ENCODE data around the gene MRPL4. TPM values are rescaled to one million over a fixed set of nuclear protein-coding genes. Genes with fewer than 3 reads are reported as not detected.
"Not testable (repeated sequence)": the region's sequence is repeated elsewhere in the genome, so short reads cannot be mapped to it uniquely, and the experiment has no call there.

The MRPL4 gene
- total and polyA plus RNA-seq, 10 of the 15 experiments (the other 5 are each of a cell fraction or from before 2014, with no cell fraction given): 0.79 to 221 (median 112) TPM

- TF ChIP-seq MTA2 (IDR thresholded peaks at IDR 0.05; ENCODE audit: low read depth): no peak
- no peak for TF ChIP-seq EZH2 (IDR thresholded peaks at IDR 0.05; ENCODE audit: borderline replicate concordance, control insufficient read depth, low read depth, low read length)
- TF ChIP-seq PKNOX1 (IDR thresholded peaks at IDR 0.05): peak; percentile 60; the same call in 1 of the 2 replicates
- TF ChIP-seq ZBED1 (IDR thresholded peaks at IDR 0.05; ENCODE audit: borderline replicate concordance): no peak
- no peak for TF ChIP-seq ETV6 (conservative IDR thresholded peaks at IDR 0.05 in 1 of 2, IDR thresholded peaks at IDR 0.05 in 1 of 2; ENCODE audit: borderline replicate concordance in 1 of 2, low read depth in 1 of 2)
- TF ChIP-seq SREBF2 (IDR thresholded peaks at IDR 0.05; ENCODE audit: low read length): no peak
- TF ChIP-seq RELB (IDR thresholded peaks at IDR 0.05; ENCODE audit: low read depth): no peak
- no peak for TF ChIP-seq NRF1 (conservative IDR thresholded peaks at IDR 0.05; ENCODE audit: low read depth, low read length)
Observed at GRCh38 chr19:10279737-10280442, 27.9 kb downstream of the MRPL4 start (continued).

- intact Hi-C loops (cut with micrococcal nuclease; ENCODE audit: unreplicated experiment); H3K9me3 ChIP-seq (replicated peaks; ENCODE audit: control insufficient read depth, insufficient read depth, low read length); H3K27ac ChIP-seq (ENCODE audit: control insufficient read depth, insufficient read depth); H3K4me2 ChIP-seq (ENCODE audit: control insufficient read depth, insufficient read depth); DNase-seq (ENCODE audit: low read depth, low spot score); FAIRE-seq; CTCF ChIA-PET; RAD21 ChIA-PET (ENCODE audit: unreplicated experiment); ATAC-seq; H3K27me3 ChIP-seq (replicated peaks in 1 of 2; ENCODE audit: control insufficient read depth in 2 of 2, insufficient read depth in 2 of 2, low read length in 1 of 2); H2AFZ ChIP-seq (ENCODE audit: control insufficient read depth, low read depth, low read length); POLR2A ChIA-PET; H3K9ac ChIP-seq (ENCODE audit: control insufficient read depth, insufficient read depth, low read length); in situ Hi-C loops (cut with MboI); H3K4me3 ChIP-seq; BruUV-seq (replicated peaks): not testable (repeated sequence)
- H3K36me3 ChIP-seq (ENCODE audit: control insufficient read depth in 2 of 2, insufficient read depth in 2 of 2, low read length in 1 of 2): peaks cover 37% of the 10 kb centered on the region in 2 experiments; a peak in 3 of 4 replicates
- peak; percentile 74 for TF ChIP-seq ZNF24 (IDR thresholded peaks at IDR 0.05)
- peaks cover 28% of the 10 kb centered on the region for H3K4me1 ChIP-seq (ENCODE audit: control insufficient read depth, insufficient read depth, low read length)
- 77% methylated on average over 5 of the region's 5 CpGs for WGBS (ENCODE audit: insufficient coverage, insufficient replicate concordance, low lambda C conversion rate, missing lambda C conversion rate)
- peaks cover 28% of the 10 kb centered on the region for H3K79me2 ChIP-seq (ENCODE audit: control insufficient read depth, insufficient read depth, low read length)
- SMC1A ChIA-PET (ENCODE audit: uncharacterized antibody, unreplicated experiment): interaction anchor here (1.0 kb wide), 1 partner anchor 12 kb away, joined by 3 read pairs; the partner anchor contains the start of gene ICAM1
- peaks cover 13% of the 10 kb centered on the region; the same call in 1 of the 2 replicates for H4K20me1 ChIP-seq (ENCODE audit: control insufficient read depth, insufficient read depth)
Observed at GRCh38 chr19:10282043-10282442, 30.0 kb downstream of the MRPL4 start.

Data from GM12878 (cell line).